ENCODE results near the gene APC.

APC gene

GRCh38 chr5:112784726-112785125 lies 47.0 kb downstream of the APC start:
- DNase-seq (ENCODE audit: low spot score): no peak

- DNase-seq (ENCODE audit: low spot score): no peak
Observed at GRCh38 chr5:112787261-112787660, 49.6 kb downstream of the APC start.

GRCh38 chr5:112787896-112788295 lies 50.2 kb downstream of the APC start:
- no peak for DNase-seq (ENCODE audit: low spot score)

- no peak for DNase-seq (ENCODE audit: low spot score)
Observed at GRCh38 chr5:112793201-112793600, 55.5 kb downstream of the APC start.

- no peak for DNase-seq (ENCODE audit: low spot score)
Observed at GRCh38 chr5:112794410-112794809, 56.7 kb downstream of the APC start.

GRCh38 chr5:112795342-112795741 lies 57.7 kb downstream of the APC start:
- DNase-seq (ENCODE audit: low spot score): no peak

- DNase-seq (ENCODE audit: low spot score): no peak
Observed at GRCh38 chr5:112795944-112796678, 58.4 kb downstream of the APC start.

- no peak for DNase-seq (ENCODE audit: low spot score)
Observed at GRCh38 chr5:112799661-112800060, 62.0 kb downstream of the APC start.

- DNase-seq (ENCODE audit: low spot score): no peak
Observed at GRCh38 chr5:112800891-112801290, 63.2 kb downstream of the APC start.

GRCh38 chr5:112811023-112811422 lies 73.3 kb downstream of the APC start:
- DNase-seq (ENCODE audit: low spot score): no peak

- no peak for DNase-seq (ENCODE audit: low spot score)
Observed at GRCh38 chr5:112812549-112812948, 74.9 kb downstream of the APC start.

- DNase-seq (ENCODE audit: low spot score): no peak
Observed at GRCh38 chr5:112820246-112820645, 82.6 kb downstream of the APC start.

- DNase-seq (ENCODE audit: low spot score): no peak
Observed at GRCh38 chr5:112822456-112822855, 84.8 kb downstream of the APC start.

GRCh38 chr5:112823181-112823580 lies 85.5 kb downstream of the APC start:
- DNase-seq (ENCODE audit: low spot score): no peak

- no peak for DNase-seq (ENCODE audit: low spot score)
Observed at GRCh38 chr5:112823656-112824055, 86.0 kb downstream of the APC start.

- no peak for DNase-seq (ENCODE audit: low spot score)
Observed at GRCh38 chr5:112824197-112824596, 86.5 kb downstream of the APC start.

GRCh38 chr5:112830378-112830777 lies 92.7 kb downstream of the APC start:
- DNase-seq (ENCODE audit: low spot score): no peak

- no peak for DNase-seq (ENCODE audit: low spot score)
Observed at GRCh38 chr5:112833971-112834370, 96.3 kb downstream of the APC start.

GRCh38 chr5:112844489-112844888 lies 106.8 kb downstream of the APC start:
- DNase-seq (ENCODE audit: low spot score): no peak

GRCh38 chr5:112846556-112846955 lies 108.9 kb downstream of the APC start:
- no peak for DNase-seq (ENCODE audit: low spot score)

- no peak for DNase-seq (ENCODE audit: low spot score)
Observed at GRCh38 chr5:112847306-112847705, 109.6 kb downstream of the APC start.

- DNase-seq (ENCODE audit: low spot score): peak; percentile 19
Observed at GRCh38 chr5:112848116-112848811, 110.6 kb downstream of the APC start.

- DNase-seq (ENCODE audit: low spot score): no peak
Observed at GRCh38 chr5:112849912-112850311, 112.2 kb downstream of the APC start.

GRCh38 chr5:112854651-112855050 lies 117.0 kb downstream of the APC start:
- no peak for DNase-seq (ENCODE audit: low spot score)
